ENCODE results near the gene DCTN1.

- no peak for TF ChIP-seq POLR2A (IDR thresholded peaks at IDR 0.05; ENCODE audit: extremely low read depth, insufficient read length)
- no peak for TF ChIP-seq CTCF (IDR thresholded peaks at IDR 0.05; ENCODE audit: low read depth, low read length)
Measured at GRCh38 chr2:74373221-74373676, 6.9 kb downstream of the DCTN1 start.
